Pancreas (tissue), 10 donors: ENCODE data around the gene CDK6. TPM values are rescaled to one million over a fixed set of nuclear protein-coding genes. Genes with fewer than 3 reads are reported as not detected.

Experiments
- ATAC-seq, 4 donors: fragments of 200-7000 bp; cut with Tn5 transposase; one replicate each; pipeline versions ENCODE4 v1.8.0 to v1.9.1; 2020; ENCODE audit warnings: mild to moderate bottlenecking in 4 of 4, moderate library complexity in 4 of 4
- DNase-seq, 6 donors: peaks; one replicate each; pipeline ENCODE4 v3.0.0-alpha.2; 2020
- FAIRE-seq: peaks from 2 replicates; lab custom pipeline; 2012; peaks lifted over from hg19 to GRCh38; lab: Jason Lieb, UNC
- H3K27ac ChIP-seq, 4 donors: fragments of 200-600 bp; sonication (generic); 1 replicate in 3 of 4; 2 replicates in 1 of 4; pipeline versions ENCODE4 v1.5.0 to v1.8.0; 2020
- H3K27me3 ChIP-seq, 4 donors: fragments of 200-600 bp; one replicate each; pipeline ENCODE4 v1.8.0; 2021
- H3K36me3 ChIP-seq, 3 donors: fragments of 200-600 bp; sonication (generic) in 1 of 3; one replicate each; pipeline versions ENCODE4 v1.5.0 to v1.8.0; 2020 to 2021
- H3K4me1 ChIP-seq, 3 donors: fragments of 200-600 bp; one replicate each; pipeline ENCODE4 v1.8.0; 2021
- H3K4me3 ChIP-seq, 4 donors: fragments of 200-600 bp; sonication (generic) in 2 of 4; one replicate each; pipeline versions ENCODE4 v1.5.0 to v1.8.0; 2020 to 2021
- H3K9me3 ChIP-seq, 4 donors: fragments of 200-600 bp; one replicate each; pipeline ENCODE4 v1.8.0; 2021
- CTCF ChIP-seq, 4 donors: fragments of 200-600 bp; sonication (generic) in 3 of 4; IDR thresholded peaks; one replicate each; pipeline versions ENCODE4 v1.5.0 to v1.8.0; 2021; ENCODE audit warnings: antibody characterized with exemption in 4 of 4
- WGBS, 2 donors: extraction: QIAGEN DNeasy Blood & Tissue Kit; methylation state at CpG; one replicate each; pipeline ENCODE4 v1.1.7; 2013; 5-methylcytosine and 5-hydroxymethylcytosine counted together
- intact Hi-C, 3 donors: fragments of 100-400 bp; cut with DNase I; formaldehyde crosslinking; loops; one replicate each; pipeline versions ENCODE4 v1.11.1 to v1.14.2; 2022
- polyA plus RNA-seq, 2 donors: library from polyadenylated mRNA; stranded (reverse); fragments of 200-250 nt; gene quantifications; one replicate each; pipeline ENCODE4 v1.2.3, GENCODE V29; 2013
- total RNA-seq, 6 donors: library from RNA; stranded (reverse); fragmentation: NEBNext Ultra II Directional in 4 of 6; extraction: Animal tissue kit (Norgen Biotek cat#: 25700) in 4 of 6; gene quantifications; one replicate each; pipeline versions ENCODE4 v1.2.1 to v1.2.4, GENCODE V29; 2021 to 2023
- donor health status: healthy with polysubstance abuse.
- donor health status: DM: no; HTN: no; CAD: no; lungs with moderate emphysema.
- donor health status: DM: no; HTN: no; CAD: no.
- donor health status: control.
- donor health status: control.
- donor health status: Bipolar disorder and iron deficiency.
- donor health status: DM: yes; HTN: yes; CAD: no.
- donor health status: DM: no; HTN: no; CAD: no.
- donor health status: DM: no; HTN: no; CAD: no.
- donor health status: DM: yes; HTN: yes; CAD: no.

Gene CDK6
- total and polyA plus RNA-seq, 8 donors = 2.4 to 33.4 (median 18.7) TPM

GRCh38 chr7:92647652-92648051 is 188.7 kb downstream of the CDK6 start:
- no peak for TF ChIP-seq CTCF (IDR thresholded peaks at IDR 0.05)
- H3K36me3 ChIP-seq = no peaks in the 10 kb centered on the region
- H3K27ac ChIP-seq = no peak overlapping the region
- no peak overlapping the region for H3K4me3 ChIP-seq
- H3K27me3 ChIP-seq = no peaks in the 10 kb centered on the region
- no peaks in the 10 kb centered on the region for H3K4me1 ChIP-seq
- intact Hi-C loops = no loop called here
- no peak for DNase-seq
- 90 to 91% methylated on average over 2 of the region's 2 CpGs for WGBS, 2 donors
- ATAC-seq = no peak
- no peaks in the 10 kb centered on the region for H3K9me3 ChIP-seq
- FAIRE-seq = no peak

- 89 to 94% methylated on average over 5 of the region's 5 CpGs for WGBS, 2 donors
These were observed 189.3 kb downstream of the CDK6 start for GRCh38 chr7:92647011-92647625.

GRCh38 chr7:92645114-92646061 is 191.0 kb downstream of the CDK6 start:
- H3K36me3 ChIP-seq = no peaks in the 10 kb centered on the region
- FAIRE-seq (no peak), ATAC-seq (peak in 3 of 4 donors; percentile 26 to 47 (median 46)), DNase-seq (no peak)
- no peak overlapping the region for H3K27ac ChIP-seq
- no peak overlapping the region for H3K4me3 ChIP-seq
- no peaks in the 10 kb centered on the region for H3K9me3 ChIP-seq
- no peaks in the 10 kb centered on the region for H3K4me1 ChIP-seq
- no peak for TF ChIP-seq CTCF (IDR thresholded peaks at IDR 0.05)
- intact Hi-C loops = no loop called here
- H3K27me3 ChIP-seq = no peaks in the 10 kb centered on the region
- WGBS, 2 donors = 65 to 69% methylated on average over 11 of the region's 11 CpGs

More at GRCh38 chr7:92647011-92647625, 189.3 kb downstream of the CDK6 start:
- Histone ChIP-seq H3K27ac (no peak overlapping the region), H3K9me3 (no peaks in the 10 kb centered on the region), H3K4me3 (no peak overlapping the region), H3K36me3 (no peaks in the 10 kb centered on the region), H3K27me3 (no peaks in the 10 kb centered on the region), H3K4me1 (no peaks in the 10 kb centered on the region)
- no peak for ATAC-seq
- DNase-seq = no peak
- intact Hi-C loops = no loop called here
- no peak for FAIRE-seq
- TF ChIP-seq CTCF (IDR thresholded peaks at IDR 0.05) = no peak

- DNase-seq (no peak), FAIRE-seq (no peak), ATAC-seq (peak in 1 of 4 donors; percentile 20)
- 88 to 89% methylated on average over 6 of the region's 6 CpGs for WGBS, 2 donors
- H3K27ac ChIP-seq = no peak overlapping the region
- no peaks in the 10 kb centered on the region for H3K9me3 ChIP-seq
- H3K4me3 ChIP-seq = no peak overlapping the region
- no peak for TF ChIP-seq CTCF (IDR thresholded peaks at IDR 0.05)
- no peaks in the 10 kb centered on the region for H3K36me3 ChIP-seq
- intact Hi-C loops = no loop called here
- H3K4me1 ChIP-seq = no peaks in the 10 kb centered on the region
- no peaks in the 10 kb centered on the region for H3K27me3 ChIP-seq
These were observed 191.8 kb downstream of the CDK6 start for GRCh38 chr7:92644406-92645113.
